WI38 (cell line): Measurements from ENCODE around the gene C2orf81.
A peak's percentile ranks its signal among the peaks of the same experiment; 100 is the strongest.

ENCODE experiments used
- H3K4me3 ChIP-seq: 2 replicates; pipeline ENCODE4 v1.5.1; 2011; ENCODE audit warnings: low read depth, mild to moderate bottlenecking, control low read depth, low read length
- TF ChIP-seq, protein P1 (sequence below): IDR thresholded peaks from 2 replicates; pipeline ENCODE4 v1.5.1; 2012; ENCODE audit warnings: low read depth, mild to moderate bottlenecking, control low read depth, low read length

Gene C2orf81

DNA sequence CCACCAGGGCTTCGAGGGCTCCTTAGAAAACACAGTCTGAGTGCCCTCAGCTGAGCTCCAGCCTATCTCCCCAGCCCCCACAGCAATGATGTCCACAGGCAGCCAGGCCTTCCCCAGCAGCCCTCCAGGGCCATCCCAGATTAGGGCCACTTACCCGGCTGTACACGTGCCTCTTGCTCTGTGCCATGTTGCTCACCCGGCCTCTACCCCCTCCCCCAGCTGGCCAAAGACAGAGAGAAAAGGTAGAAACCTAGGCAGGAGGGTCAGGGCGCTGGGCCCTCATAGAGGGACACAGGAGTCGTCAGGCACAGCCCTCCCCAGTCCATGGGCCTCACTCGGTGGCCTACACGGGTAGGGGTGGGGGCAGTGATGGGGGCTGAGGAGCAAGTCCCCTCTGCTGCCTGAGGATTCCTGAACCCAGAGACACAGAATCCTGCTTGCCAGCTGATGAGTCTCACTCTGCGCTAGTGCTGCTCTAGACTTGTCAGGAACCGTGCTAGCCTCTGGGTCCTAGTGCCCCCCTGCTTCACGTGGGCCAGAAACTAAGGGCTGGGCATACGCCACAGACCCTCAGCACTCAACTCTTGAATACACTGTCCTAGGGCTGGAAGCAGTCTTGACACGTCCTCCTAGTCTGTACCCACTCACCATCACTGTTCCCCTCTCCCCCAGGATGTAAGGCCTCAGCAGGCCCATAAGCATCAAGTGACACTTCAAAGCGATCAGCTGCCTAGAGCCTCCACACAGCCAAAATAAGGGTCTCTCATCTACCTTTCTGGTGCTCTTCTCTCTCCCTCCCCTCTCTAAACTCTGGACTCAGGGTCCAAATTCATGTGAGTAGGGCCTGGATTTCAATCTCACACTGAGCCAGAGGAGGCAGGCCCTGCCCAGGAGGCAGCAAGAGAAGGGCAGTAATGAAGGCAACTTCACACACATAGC, 41.3 kb downstream of the C2orf81 start, which contains the start of gene DCTN1:
Gene DCTN1 (minus strand): TSS at position 461 of the 939 bp plus-strand sequence. CDS start 274 bp downstream, at position 187.
- peak within 1 kb of the TSS; percentile 61 for H3K4me3 ChIP-seq
- TF ChIP-seq, protein P1, sequence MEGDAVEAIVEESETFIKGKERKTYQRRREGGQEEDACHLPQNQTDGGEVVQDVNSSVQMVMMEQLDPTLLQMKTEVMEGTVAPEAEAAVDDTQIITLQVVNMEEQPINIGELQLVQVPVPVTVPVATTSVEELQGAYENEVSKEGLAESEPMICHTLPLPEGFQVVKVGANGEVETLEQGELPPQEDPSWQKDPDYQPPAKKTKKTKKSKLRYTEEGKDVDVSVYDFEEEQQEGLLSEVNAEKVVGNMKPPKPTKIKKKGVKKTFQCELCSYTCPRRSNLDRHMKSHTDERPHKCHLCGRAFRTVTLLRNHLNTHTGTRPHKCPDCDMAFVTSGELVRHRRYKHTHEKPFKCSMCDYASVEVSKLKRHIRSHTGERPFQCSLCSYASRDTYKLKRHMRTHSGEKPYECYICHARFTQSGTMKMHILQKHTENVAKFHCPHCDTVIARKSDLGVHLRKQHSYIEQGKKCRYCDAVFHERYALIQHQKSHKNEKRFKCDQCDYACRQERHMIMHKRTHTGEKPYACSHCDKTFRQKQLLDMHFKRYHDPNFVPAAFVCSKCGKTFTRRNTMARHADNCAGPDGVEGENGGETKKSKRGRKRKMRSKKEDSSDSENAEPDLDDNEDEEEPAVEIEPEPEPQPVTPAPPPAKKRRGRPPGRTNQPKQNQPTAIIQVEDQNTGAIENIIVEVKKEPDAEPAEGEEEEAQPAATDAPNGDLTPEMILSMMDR, result no peak

DNA sequence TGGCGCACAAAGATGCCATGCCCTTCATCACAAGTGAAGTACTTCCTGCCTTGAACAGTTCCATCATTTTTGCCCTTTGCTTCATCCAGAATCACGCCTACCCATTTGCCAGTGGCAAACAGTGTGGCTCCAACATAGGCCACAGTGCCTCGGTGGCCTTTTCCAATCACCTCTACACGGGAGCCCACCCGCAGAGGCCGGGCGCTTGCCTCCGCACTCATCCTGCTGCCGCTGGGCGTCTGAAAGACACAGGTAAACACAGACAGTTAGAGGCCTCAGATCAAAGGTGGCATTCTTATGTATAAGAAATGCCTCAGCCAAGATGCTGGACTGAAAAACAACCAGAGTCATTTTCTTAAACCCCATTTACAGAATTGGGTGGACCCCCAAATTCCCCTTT, 43.4 kb downstream of the C2orf81 start:
- TF ChIP-seq, protein P1, result no peak
- H3K4me3 ChIP-seq, result no peak overlapping the region

DNA sequence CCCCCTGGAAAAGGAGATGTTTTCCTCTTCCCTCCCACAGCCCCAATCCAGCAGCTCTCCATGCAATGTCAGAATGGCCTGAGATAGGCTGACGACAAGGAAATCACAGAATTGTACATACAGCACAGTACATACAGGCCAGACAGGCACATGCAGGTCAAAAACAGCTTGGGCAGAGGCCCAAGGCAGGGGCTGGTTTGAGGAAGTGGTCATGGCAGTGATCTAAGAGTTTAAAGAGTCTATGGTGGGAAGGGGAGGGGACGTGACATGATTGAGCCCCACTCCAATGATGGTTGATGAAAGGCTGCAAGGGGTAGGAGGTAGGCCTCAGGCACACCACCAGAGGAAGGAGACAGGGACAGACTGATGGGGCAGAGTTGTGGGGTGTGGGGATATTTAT, 45.6 kb downstream of the C2orf81 start:
- H3K4me3 ChIP-seq, result no peak overlapping the region
- TF ChIP-seq, protein P1, result no peak

DNA sequence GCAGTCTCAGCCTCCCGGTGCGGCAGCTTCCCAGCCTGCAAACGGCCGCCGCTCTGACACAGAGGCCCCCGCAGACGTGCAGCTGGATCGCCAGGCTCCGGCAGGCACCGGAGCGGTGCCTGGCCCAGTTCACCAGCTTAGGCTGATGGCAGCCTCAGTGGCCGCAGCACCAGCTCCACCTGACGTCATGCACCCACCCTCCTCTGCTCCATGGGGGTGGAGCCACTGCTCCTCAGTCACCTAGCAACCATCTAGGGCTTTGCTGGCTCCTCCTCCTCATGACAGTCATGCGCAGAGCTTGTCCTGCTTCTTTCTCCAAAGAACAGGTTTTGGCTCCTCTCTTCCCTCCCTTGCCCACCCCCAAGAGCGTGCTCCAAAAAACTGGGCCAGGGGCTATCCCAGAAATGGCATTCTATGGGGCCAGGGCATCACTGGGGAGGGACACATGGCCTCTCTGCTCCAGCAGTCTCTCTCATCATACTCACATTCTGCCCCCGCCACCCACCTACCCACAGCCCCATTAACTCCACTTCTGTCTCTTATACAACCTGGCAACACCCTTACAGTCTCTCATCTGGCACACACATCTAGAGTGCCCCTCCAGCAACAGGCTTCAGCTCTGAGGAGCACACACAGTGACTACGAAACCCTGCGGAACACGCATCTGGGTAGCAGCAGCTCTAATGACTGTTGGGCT, 46.8 kb downstream of the C2orf81 start:
- TF ChIP-seq, protein P1, result no peak
- no peak overlapping the region for H3K4me3 ChIP-seq

DNA sequence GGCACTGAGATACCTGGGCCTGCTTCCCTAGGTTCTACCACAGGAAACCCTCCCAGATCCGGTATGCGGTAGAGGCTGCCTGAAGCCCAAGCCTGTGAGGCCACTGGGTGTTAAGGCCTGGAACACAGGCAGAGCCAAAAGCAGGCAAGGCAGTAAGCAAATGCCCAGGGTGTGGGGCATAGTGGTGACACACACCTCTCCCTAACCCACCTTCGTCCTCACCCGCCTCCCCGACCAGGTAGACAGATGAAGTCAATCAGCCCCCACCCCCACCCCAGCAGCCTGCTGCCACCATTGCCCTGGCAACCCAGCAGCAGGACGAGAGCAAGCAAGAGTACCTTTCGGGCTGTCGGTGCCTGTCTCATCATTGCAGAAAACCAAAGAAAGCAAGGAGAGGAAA, 47.4 kb downstream of the C2orf81 start:
- H3K4me3 ChIP-seq, result no peak overlapping the region
- TF ChIP-seq, protein P1, result no peak

DNA sequence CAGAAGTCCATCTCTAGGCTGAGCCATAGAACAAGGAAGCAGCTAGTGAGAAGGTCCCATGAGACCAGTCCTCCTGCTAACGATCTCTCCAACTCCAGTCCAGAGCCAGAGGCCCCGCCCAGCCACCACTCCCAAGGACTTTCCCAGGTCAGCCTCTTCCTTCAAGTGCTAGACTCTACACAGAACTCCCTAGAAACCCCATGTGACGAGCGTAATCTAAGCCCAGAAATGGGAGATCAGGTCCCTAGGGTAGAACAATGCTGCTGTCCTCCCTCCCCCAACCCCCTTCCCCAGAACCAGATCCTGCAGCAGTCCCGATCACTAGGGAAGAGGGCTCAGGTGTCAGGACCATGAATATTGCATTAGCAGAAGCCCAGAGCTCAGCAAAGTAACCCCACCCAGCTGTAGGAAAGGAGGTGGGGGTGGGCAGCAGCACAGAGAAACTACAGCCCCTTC, 48.2 kb downstream of the C2orf81 start:
- TF ChIP-seq, protein P1, result no peak
- H3K4me3 ChIP-seq, result no peak overlapping the region

DNA sequence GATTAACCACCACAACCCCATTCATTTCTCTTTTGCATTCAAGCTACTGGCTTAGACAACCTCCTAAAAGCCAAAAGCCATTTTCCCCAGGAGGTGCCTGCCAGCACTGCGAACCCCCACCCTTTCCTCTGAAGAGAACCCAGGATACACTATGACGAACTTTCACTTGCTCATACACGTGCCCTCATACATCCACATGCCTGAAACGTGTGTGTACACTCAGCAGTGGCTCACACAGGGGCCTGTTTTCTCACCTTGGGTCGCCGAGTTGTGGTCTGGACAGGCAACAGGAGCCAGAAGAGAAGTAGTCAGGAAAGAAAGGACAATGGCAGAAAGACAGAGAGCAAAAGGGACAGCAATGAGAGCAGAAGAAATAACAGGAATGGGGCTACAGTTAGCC, 48.7 kb downstream of the C2orf81 start:
- TF ChIP-seq, protein P1, result no peak
- H3K4me3 ChIP-seq, result no peak overlapping the region
